H9 (cell line): Measurements from ENCODE around the gene NOC3L. TPM values are rescaled to one million over a fixed set of nuclear protein-coding genes. Genes with fewer than 3 reads are reported as not detected.

Experiments used
- DNase-seq: peaks from one replicate; pipeline ENCODE4 v3.0.0-alpha.2; 2017
- H2AFZ ChIP-seq: one replicate; pipeline ENCODE4 v1.6.1; 2013; ENCODE audit warnings: mild to moderate bottlenecking, low read length, control low read depth, moderate library complexity
- H2AK5ac ChIP-seq: 2 replicates; pipeline ENCODE4 v1.6.1; 2013; ENCODE audit warnings: low read length, control low read depth, mixed read lengths; ENCODE audit not compliant: insufficient read length
- H2BK120ac ChIP-seq: one replicate; pipeline ENCODE4 v1.6.1; 2013; ENCODE audit warnings: low read depth, mild to moderate bottlenecking, low read length, control low read depth, inconsistent platforms; ENCODE audit not compliant: poor library complexity, severe bottlenecking
- H2BK12ac ChIP-seq: 2 replicates; pipeline ENCODE4 v1.6.1; 2013; ENCODE audit warnings: low read length, control low read depth, mixed read lengths, low read depth; ENCODE audit not compliant: insufficient read length
- H2BK15ac ChIP-seq: 2 replicates; pipeline ENCODE4 v1.6.1; 2013; ENCODE audit warnings: low read depth, low read length, control low read depth
- H2BK20ac ChIP-seq: one replicate; pipeline ENCODE4 v1.6.1; 2013; ENCODE audit warnings: low read depth, mild to moderate bottlenecking, low read length, control low read depth, inconsistent platforms; ENCODE audit not compliant: poor library complexity, severe bottlenecking
- H2BK5ac ChIP-seq: 2 replicates; pipeline ENCODE4 v1.6.1; 2013; ENCODE audit warnings: low read length, control low read depth, mixed read lengths; ENCODE audit not compliant: insufficient read length
- H3K14ac ChIP-seq: 2 replicates; pipeline ENCODE4 v1.6.1; 2013; ENCODE audit warnings: low read length, control low read depth; ENCODE audit not compliant: insufficient read depth
- H3K18ac ChIP-seq: 2 replicates; pipeline ENCODE4 v1.6.1; 2013; ENCODE audit warnings: low read depth, mild to moderate bottlenecking, mixed read lengths, low read length, control low read depth; ENCODE audit not compliant: insufficient read length
- H3K23ac ChIP-seq: 2 replicates; pipeline ENCODE4 v1.6.1; 2013; ENCODE audit warnings: low read length, control low read depth, mixed read lengths, low read depth; ENCODE audit not compliant: insufficient read length
- H3K23me2 ChIP-seq: 2 replicates; pipeline ENCODE4 v1.6.1; 2013; ENCODE audit warnings: low read depth, mild to moderate bottlenecking, mixed read lengths, low read length, control low read depth; ENCODE audit not compliant: insufficient read length, poor library complexity, severe bottlenecking
- H3K27ac ChIP-seq: 2 replicates; pipeline ENCODE4 v1.5.1; 2013; ENCODE audit warnings: low read length, control low read depth, mixed read lengths, low read depth; ENCODE audit not compliant: insufficient read length
- H3K27me3 ChIP-seq: 2 replicates; pipeline ENCODE4 v1.6.1; 2013; ENCODE audit warnings: low read length, control low read depth, inconsistent platforms; ENCODE audit not compliant: insufficient read depth
- H3K4ac ChIP-seq: 2 replicates; pipeline ENCODE4 v1.6.1; 2013; ENCODE audit warnings: low read depth, mild to moderate bottlenecking, control low read depth, inconsistent platforms, low read length, moderate library complexity
- H3K4me1 ChIP-seq: 2 replicates; pipeline ENCODE4 v1.6.1; 2013; ENCODE audit warnings: low read length, control low read depth, inconsistent platforms; ENCODE audit not compliant: insufficient read depth
- H3K4me2 ChIP-seq: 2 replicates; pipeline ENCODE4 v1.6.1; 2013; ENCODE audit warnings: low read length, control low read depth, mixed read lengths; ENCODE audit not compliant: insufficient read length, insufficient read depth
- H3K56ac ChIP-seq: 2 replicates; pipeline ENCODE4 v1.6.1; 2013; ENCODE audit warnings: low read depth, mild to moderate bottlenecking, mixed read lengths, low read length, control low read depth; ENCODE audit not compliant: insufficient read length
- H3K79me1 ChIP-seq: 2 replicates; pipeline ENCODE4 v1.6.1; 2013; ENCODE audit warnings: low read depth, mild to moderate bottlenecking, moderate library complexity, low read length, control low read depth, inconsistent platforms; ENCODE audit not compliant: insufficient read depth, poor library complexity, severe bottlenecking
- H3K79me2 ChIP-seq: 2 replicates; pipeline ENCODE4 v1.6.1; 2013; ENCODE audit warnings: low read length, control low read depth, inconsistent platforms; ENCODE audit not compliant: insufficient read depth
- H3K9ac ChIP-seq: 2 replicates; pipeline ENCODE4 v1.6.1; 2013; ENCODE audit warnings: low read length, control low read depth, mixed read lengths; ENCODE audit not compliant: insufficient read length; ENCODE audit errors: extremely low read depth
- H3K9me3 ChIP-seq: one replicate; pipeline ENCODE4 v1.6.1; 2013; ENCODE audit warnings: low read depth, low read length, inconsistent platforms; ENCODE audit not compliant: control insufficient read depth
- H3T11ph ChIP-seq: one replicate; pipeline ENCODE4 v1.6.1; 2013; ENCODE audit warnings: mild to moderate bottlenecking, low read length, control low read depth, inconsistent platforms
- H4K20me1 ChIP-seq: one replicate; pipeline ENCODE4 v1.6.1; 2013; ENCODE audit not compliant: control insufficient read depth, insufficient read length, insufficient read depth
- H4K5ac ChIP-seq: 2 replicates; pipeline ENCODE4 v1.6.1; 2013; ENCODE audit warnings: low read depth, mild to moderate bottlenecking, mixed read lengths, low read length, control low read depth; ENCODE audit not compliant: insufficient read length
- H4K8ac ChIP-seq: replicated peaks from 2 replicates; pipeline ENCODE4 v1.6.1; 2013; ENCODE audit warnings: low read length, control low read depth, mixed read lengths, low read depth; ENCODE audit not compliant: insufficient read length
- H4K91ac ChIP-seq: 2 replicates; pipeline ENCODE4 v1.6.1; 2013; ENCODE audit warnings: low read depth, mild to moderate bottlenecking, moderate library complexity, mixed read lengths, low read length, control low read depth; ENCODE audit not compliant: insufficient read length
- H3K27ac Mint-ChIP-seq, 3 experiments: 2 replicates in 2 of 3; 3 replicates in 1 of 3; pipeline ENCODE4 v1.8.0; 2020 to 2021; ENCODE audit warnings: mixed read lengths in 3 of 3, mild to moderate bottlenecking in 1 of 3, moderate library complexity in 1 of 3
- H3K27me3 Mint-ChIP-seq: 2 replicates; pipeline ENCODE4 v1.8.0; 2021; ENCODE audit warnings: low read depth, mild to moderate bottlenecking, moderate library complexity, mixed read lengths
- H3K36me3 Mint-ChIP-seq, 3 experiments: 2 replicates in 2 of 3; 3 replicates in 1 of 3; pipeline ENCODE4 v1.8.0; 2020 to 2021; ENCODE audit warnings: low read depth in 3 of 3, mixed read lengths in 3 of 3; ENCODE audit not compliant: insufficient read depth in 1 of 3
- H3K4me1 Mint-ChIP-seq, 2 experiments: 2 replicates each; pipeline ENCODE4 v1.8.0; 2020; ENCODE audit warnings: mixed read lengths in 2 of 2
- H3K4me3 Mint-ChIP-seq, 2 experiments: 2 replicates in 1 of 2; 3 replicates in 1 of 2; pipeline ENCODE4 v1.8.0; 2020 to 2021; ENCODE audit warnings: mild to moderate bottlenecking in 2 of 2, mixed read lengths in 2 of 2, moderate library complexity in 1 of 2
- H3K9me3 Mint-ChIP-seq, 2 experiments: 2 replicates in 1 of 2; 3 replicates in 1 of 2; pipeline ENCODE4 v1.8.0; 2020; ENCODE audit warnings: mild to moderate bottlenecking in 2 of 2, mixed read lengths in 2 of 2, moderate library complexity in 1 of 2
- WGBS: extraction: QIAGEN DNeasy Blood & Tissue Kit; methylation state at CpG from one replicate; pipeline ENCODE4 v1.1.7; 2013; ENCODE audit warnings: missing lambda C conversion rate, low lambda C conversion rate, mixed read lengths; ENCODE audit not compliant: insufficient read length; ENCODE audit errors: extremely low coverage; 5-methylcytosine and 5-hydroxymethylcytosine counted together
- total RNA-seq: library from RNA; stranded (reverse); gene quantifications from 2 replicates; pipeline ENCODE4 v1.2.1, GENCODE V29; 2021
- TF ChIP-seq, protein P1 (sequence below): fragments of 200-600 bp; sonication (generic); conservative IDR thresholded peaks from 3 replicates; pipeline ENCODE4 v1.8.0; 2021; ENCODE audit warnings: antibody characterized with exemption, mild to moderate bottlenecking

The NOC3L gene
- total RNA-seq, 1 experiment from 2014 or later = 35.8 TPM

GRCh38 chr10:94349327-94349726 is 13.4 kb downstream of the NOC3L start:
- H4K91ac ChIP-seq = no peak overlapping the region
- no peak overlapping the region for H4K5ac ChIP-seq
- no peaks in the 10 kb centered on the region for H3K79me1 ChIP-seq
- H2BK12ac ChIP-seq = no peak overlapping the region
- H3K27me3 Mint-ChIP-seq = no peaks in the 10 kb centered on the region
- no peaks in the 10 kb centered on the region for H3K4me1 Mint-ChIP-seq
- no peak overlapping the region for H2BK20ac ChIP-seq
- no peak overlapping the region for H3K14ac ChIP-seq
- H3T11ph ChIP-seq = no peak overlapping the region
- H2BK120ac ChIP-seq = no peak overlapping the region
- no peak overlapping the region for H3K9ac ChIP-seq
- no peak overlapping the region for H2AK5ac ChIP-seq
- H3K56ac ChIP-seq = no peak overlapping the region
- no CpG with 5 or more reads among the region's 3 CpGs for WGBS
- no peaks in the 10 kb centered on the region for H3K27me3 ChIP-seq
- H2BK5ac ChIP-seq = no peak overlapping the region
- no peak overlapping the region for H3K27ac ChIP-seq
- no peaks in the 10 kb centered on the region for H3K9me3 ChIP-seq
- H3K4me1 ChIP-seq = no peaks in the 10 kb centered on the region
- H3K4me2 ChIP-seq = no peak overlapping the region
- no peak overlapping the region for H4K8ac ChIP-seq
- H3K23me2 ChIP-seq = no peaks in the 10 kb centered on the region
- H2AFZ ChIP-seq = no peak overlapping the region
- H3K36me3 Mint-ChIP-seq = peaks cover 16 to 75% (median 70%) of the 10 kb centered on the region in 3 experiments; a peak in 6 of 7 replicates
- H4K20me1 ChIP-seq = no peaks in the 10 kb centered on the region
- no peak overlapping the region for H2BK15ac ChIP-seq
- no peak overlapping the region for H3K18ac ChIP-seq
- H3K4me3 Mint-ChIP-seq = no peak overlapping the region
- H3K23ac ChIP-seq = no peak overlapping the region
- H3K9me3 Mint-ChIP-seq = no peaks in the 10 kb centered on the region
- TF ChIP-seq, protein P1, sequence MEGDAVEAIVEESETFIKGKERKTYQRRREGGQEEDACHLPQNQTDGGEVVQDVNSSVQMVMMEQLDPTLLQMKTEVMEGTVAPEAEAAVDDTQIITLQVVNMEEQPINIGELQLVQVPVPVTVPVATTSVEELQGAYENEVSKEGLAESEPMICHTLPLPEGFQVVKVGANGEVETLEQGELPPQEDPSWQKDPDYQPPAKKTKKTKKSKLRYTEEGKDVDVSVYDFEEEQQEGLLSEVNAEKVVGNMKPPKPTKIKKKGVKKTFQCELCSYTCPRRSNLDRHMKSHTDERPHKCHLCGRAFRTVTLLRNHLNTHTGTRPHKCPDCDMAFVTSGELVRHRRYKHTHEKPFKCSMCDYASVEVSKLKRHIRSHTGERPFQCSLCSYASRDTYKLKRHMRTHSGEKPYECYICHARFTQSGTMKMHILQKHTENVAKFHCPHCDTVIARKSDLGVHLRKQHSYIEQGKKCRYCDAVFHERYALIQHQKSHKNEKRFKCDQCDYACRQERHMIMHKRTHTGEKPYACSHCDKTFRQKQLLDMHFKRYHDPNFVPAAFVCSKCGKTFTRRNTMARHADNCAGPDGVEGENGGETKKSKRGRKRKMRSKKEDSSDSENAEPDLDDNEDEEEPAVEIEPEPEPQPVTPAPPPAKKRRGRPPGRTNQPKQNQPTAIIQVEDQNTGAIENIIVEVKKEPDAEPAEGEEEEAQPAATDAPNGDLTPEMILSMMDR = no peak
- no peak overlapping the region for H3K4ac ChIP-seq
- H3K79me2 ChIP-seq = no peaks in the 10 kb centered on the region
- no peak for DNase-seq
- H3K27ac Mint-ChIP-seq = no peak overlapping the region
